Gastrocnemius medialis (tissue), 4 donors: ENCODE results near the gene MROH8.

Source experiments
- CTCF ChIP-seq, 5 experiments: fragments of 450-650 bp in 3 of 5; fragments of 200-600 bp in 2 of 5; sonication (generic) in 2 of 5; IDR thresholded peaks in 4 of 5; conservative IDR thresholded peaks in 1 of 5; 1 replicate in 4 of 5; 2 replicates in 1 of 5; pipeline ENCODE4 v1.5.1; 2016 to 2019; ENCODE audit warnings: antibody characterized with exemption in 5 of 5, mild to moderate bottlenecking in 3 of 5, moderate library complexity in 3 of 5
- POLR2A ChIP-seq, 2 donors: fragments of 450-650 bp; IDR thresholded peaks; one replicate each; pipeline ENCODE4 v1.6.1; 2017; ENCODE audit warnings: antibody characterized with exemption in 2 of 2, mild to moderate bottlenecking in 2 of 2, moderate library complexity in 2 of 2

DNA sequence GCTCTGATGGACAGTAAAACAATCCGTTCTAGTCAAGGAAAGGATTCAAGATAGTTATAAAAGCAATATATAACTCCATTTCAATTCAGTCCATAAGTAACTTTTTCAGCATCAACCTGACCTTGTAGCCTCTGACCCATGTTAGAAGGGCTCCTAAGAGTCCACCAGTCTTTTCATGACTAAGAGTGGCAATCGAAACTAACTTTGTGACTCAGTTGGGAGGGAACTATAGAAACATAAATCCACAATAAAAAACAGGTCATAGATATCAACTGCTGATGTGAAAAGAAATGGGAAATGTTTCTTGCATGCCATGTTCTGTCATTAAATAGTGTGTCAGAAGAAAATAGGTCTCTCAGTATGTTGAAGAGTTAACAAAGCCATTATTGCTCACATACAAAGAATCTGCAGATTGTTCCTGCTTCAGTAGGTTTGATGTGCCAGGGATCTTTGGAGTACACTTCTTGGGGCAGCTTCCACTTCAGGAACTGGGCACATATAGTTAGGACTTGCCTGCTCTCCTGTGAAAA, 67.4 kb downstream of the MROH8 start:
- TF ChIP-seq POLR2A (IDR thresholded peaks at IDR 0.05) (no peak), CTCF (IDR thresholded peaks at IDR 0.05 in 4 of 5, conservative IDR thresholded peaks at IDR 0.05 in 1 of 5) (no peak)
